ACHN (cell line): ENCODE measurements around the gene SKAP1.
"Not testable (repeated sequence)": the region's sequence is repeated elsewhere in the genome, so short reads cannot be mapped to it uniquely, and the experiment has no call there.

Experiments used
- DNase-seq: peaks from one replicate; pipeline ENCODE4 v3.0.0-alpha.2; 2015
- in situ Hi-C: cut with HindIII; loops from 2 replicates; pipeline ENCODE4 v1.10.0; 2017; ENCODE audit warnings: low sequenced_read_pairs, low pct_ligation_motif_present, low pct_unique_long_range_greater_than_20kb

Gene SKAP1

GRCh38 chr17:48211787-48212186 is 218.2 kb downstream of the SKAP1 start:
- no peak for DNase-seq
- in situ Hi-C loops, result no loop called here

- in situ Hi-C loops, result no loop called here
- DNase-seq, result no peak
Observed at GRCh38 chr17:48211011-48211410, 219.0 kb downstream of the SKAP1 start.

GRCh38 chr17:48209973-48210372 is 220.0 kb downstream of the SKAP1 start:
- in situ Hi-C loops, result no loop called here
- DNase-seq, result no peak

DNA sequence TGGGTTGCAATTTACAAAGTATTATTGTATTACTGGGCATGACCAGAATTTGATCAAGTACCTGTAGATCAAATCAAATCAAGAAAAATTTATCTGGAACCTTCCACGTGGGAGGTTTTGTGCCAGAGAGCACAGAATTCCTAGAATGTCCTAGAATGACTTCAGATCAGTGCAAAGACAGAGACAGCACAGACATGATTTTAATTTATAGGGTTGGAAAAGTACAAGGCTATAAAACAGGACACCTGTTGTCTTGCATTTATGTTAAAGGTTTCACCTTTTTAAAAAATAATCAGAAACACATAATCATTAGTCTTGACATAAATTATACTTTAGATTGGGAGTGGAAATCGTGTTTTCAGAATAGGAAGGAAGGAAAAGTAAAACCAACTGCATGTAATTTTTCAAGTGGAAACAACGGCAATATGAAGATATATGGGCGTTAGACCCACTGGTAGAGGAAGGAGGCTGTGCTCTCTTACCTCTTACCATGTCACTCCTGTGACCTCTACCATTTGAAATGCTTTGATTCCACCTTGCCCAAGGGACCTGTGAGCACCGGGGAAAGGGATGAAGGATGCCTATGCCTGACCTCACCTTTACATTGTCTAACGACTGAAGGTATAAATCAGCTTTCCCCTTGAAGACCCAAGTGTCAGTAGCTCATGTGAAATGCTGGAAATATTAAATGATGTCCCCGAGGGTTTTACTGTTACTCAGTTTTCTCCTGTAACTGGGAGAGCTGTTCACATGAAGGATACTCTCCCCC is 222.1 kb downstream of the SKAP1 start:
- no peak for DNase-seq
- in situ Hi-C loops, result no loop called here

GRCh38 chr17:48207036-48207435 is 223.0 kb downstream of the SKAP1 start:
- in situ Hi-C loops, DNase-seq: not testable (repeated sequence)

DNA sequence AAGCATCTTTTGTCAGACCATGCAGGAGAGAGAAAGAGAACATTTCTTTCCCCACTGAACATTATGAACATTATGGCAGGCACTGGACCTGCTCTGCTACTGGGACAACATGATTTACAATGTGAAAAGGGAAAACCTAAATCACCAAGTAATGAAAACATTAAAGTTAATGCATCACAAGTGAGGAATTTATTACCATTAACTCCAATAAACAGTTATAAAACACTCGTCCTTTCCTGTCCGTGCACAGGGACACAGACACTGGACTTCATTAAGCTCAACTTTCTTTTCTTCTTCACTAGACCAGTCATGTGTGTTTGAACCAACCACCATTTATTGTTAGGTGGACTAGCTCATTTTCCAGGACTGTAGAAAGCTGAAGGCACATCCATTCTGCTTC is 227.1 kb downstream of the SKAP1 start:
- DNase-seq, result no peak
- in situ Hi-C loops, result no loop called here

GRCh38 chr17:48198950-48199541 is 231.0 kb downstream of the SKAP1 start:
- in situ Hi-C loops, result no loop called here
- DNase-seq, result peak; percentile 19

GRCh38 chr17:48195910-48196309 is 234.1 kb downstream of the SKAP1 start:
- in situ Hi-C loops, result no loop called here
- no peak for DNase-seq

DNA sequence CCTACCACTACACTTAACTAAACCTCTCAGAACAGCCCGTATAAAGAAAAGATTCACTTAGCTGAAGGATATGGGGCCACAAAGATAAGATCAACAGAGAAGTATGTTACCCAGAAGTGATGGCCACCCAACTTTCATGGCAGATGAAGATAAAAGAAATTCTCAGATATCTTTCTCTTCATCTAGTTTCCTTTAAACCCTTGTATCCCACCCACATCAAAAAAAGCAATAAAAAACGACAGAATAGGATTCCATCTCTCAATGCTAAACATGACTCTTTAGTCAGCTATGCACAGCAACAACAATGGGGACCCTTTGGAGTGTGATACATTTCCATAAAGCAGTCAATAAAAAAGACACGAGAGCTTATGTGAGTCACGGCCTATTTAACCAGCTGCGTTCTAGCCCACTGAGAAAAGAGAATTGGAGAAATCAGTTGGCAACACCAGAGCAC is 235.9 kb downstream of the SKAP1 start:
- in situ Hi-C loops, result no loop called here
- DNase-seq, result peak; percentile 42

- DNase-seq, result no peak
- in situ Hi-C loops, result no loop called here
Observed at GRCh38 chr17:48192321-48192731, 237.7 kb downstream of the SKAP1 start.

DNA sequence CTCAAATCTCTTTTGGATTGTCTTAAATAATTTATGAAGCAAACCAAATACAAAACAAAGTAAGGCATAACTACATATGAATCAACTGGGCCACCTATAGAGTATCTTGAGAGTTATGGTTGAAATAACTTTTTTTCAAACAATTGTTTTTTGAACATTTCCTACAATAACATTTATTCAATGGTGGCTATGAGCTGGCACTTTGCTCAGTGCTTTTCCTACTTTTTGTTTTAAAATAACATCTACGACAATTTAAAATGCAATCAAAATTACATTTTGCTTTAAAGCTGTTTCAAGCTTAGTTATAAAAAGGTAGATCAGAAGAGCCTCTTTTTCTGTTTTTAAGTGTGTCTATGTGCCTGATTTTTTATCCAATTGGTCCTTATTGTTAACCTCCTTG is 238.7 kb downstream of the SKAP1 start:
- no peak for DNase-seq
- in situ Hi-C loops, result no loop called here

DNA sequence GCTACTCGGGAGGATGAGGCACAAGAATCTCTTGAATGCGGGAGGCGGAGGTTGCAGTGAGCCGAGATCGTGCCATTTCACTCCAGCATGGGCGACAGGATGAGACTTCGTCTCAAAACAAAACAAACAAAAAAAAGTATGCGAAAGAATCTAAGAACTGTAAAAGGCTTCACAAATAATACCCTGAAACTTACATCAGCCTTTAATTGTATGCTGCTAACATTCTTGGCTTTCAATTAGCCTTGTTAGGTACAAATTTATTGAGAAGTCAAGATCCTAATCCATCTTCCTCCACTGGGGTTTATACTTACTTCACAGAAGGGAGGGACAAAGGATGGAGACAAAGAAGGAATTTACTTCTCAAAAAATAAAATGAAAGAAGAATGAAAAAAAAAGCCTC is 239.1 kb downstream of the SKAP1 start:
- in situ Hi-C loops, result no loop called here
- DNase-seq, result no peak

DNA sequence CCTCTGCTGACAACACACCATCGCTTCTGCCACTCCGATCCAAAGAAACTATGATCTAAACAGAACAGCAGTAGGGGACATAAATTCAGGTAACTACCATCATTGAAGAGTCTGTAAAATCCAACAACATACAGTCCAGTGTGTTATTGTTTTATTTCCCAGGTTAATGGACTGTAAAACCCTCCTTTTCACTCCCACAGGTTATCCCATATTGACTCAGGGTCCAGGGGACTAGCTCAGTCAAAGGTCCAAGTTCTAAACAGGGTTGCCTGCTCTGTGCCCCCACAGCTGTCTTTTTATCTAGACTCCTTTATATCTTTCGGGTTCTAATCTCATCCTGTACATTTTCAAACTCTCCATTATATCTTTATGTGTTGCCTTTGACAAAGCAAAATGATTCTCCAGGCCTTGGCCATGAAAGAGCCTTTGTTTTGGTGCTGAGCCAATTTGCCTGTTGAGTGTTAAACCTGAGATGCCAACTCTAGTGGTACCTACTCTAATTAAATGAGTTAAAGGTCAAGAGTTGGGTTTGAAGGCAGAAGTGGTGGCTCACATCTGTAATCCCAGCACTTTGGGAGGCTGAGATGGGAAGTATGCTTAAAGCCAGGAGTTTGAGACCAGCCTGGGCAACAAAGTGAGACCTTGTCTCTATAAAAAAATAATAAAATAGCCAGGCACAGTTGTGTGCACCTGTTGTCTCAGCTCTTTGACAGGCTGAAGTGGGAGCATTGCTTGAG is 242.0 kb downstream of the SKAP1 start:
- DNase-seq, result no peak
- in situ Hi-C loops, result no loop called here

- DNase-seq, in situ Hi-C loops: not testable (repeated sequence)
Observed at GRCh38 chr17:48186317-48186716, 243.7 kb downstream of the SKAP1 start.

DNA sequence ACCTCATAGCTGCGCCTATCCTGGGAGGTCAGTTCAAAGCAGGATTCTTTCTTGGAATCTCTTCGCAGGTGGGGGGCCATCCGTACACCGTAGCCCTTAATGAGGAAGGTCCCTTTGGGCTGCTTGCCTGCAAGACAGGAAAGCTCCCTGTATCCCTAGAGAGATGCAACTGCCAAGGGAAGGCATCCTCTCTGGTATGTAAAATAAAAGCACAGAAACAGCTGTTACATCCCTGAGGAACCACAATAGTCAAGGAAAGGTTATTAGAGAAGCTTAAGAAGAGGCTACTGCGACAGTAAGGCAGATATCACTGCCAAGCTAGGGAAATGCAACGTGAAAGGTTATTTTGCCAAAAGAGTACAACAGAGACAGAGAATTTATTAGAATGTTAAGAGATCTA is 245.3 kb downstream of the SKAP1 start:
- no peak for DNase-seq
- in situ Hi-C loops, result no loop called here

DNA sequence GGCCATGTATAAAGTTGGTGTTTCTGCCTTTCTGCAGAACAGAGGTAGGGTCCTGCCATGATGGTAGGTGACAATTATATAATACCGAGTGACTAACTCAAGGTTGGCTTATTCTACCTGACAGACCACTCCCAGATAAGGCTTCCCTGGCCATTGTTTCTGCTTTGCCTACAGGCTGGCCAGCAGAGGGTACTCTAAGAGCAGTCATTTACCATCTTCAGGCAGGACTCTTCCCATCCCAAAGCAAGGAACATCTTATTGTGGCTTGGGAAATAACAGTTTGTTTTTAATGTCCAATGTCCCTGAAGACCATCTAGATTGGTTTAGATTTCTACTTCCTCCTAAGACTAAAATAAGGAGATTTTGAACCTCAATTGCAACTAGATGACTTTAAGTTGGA is 248.4 kb downstream of the SKAP1 start:
- DNase-seq, result peak; percentile 27
- in situ Hi-C loops, result no loop called here

GRCh38 chr17:48180842-48181629 is 249.0 kb downstream of the SKAP1 start:
- in situ Hi-C loops, result no loop called here
- no peak for DNase-seq

DNA sequence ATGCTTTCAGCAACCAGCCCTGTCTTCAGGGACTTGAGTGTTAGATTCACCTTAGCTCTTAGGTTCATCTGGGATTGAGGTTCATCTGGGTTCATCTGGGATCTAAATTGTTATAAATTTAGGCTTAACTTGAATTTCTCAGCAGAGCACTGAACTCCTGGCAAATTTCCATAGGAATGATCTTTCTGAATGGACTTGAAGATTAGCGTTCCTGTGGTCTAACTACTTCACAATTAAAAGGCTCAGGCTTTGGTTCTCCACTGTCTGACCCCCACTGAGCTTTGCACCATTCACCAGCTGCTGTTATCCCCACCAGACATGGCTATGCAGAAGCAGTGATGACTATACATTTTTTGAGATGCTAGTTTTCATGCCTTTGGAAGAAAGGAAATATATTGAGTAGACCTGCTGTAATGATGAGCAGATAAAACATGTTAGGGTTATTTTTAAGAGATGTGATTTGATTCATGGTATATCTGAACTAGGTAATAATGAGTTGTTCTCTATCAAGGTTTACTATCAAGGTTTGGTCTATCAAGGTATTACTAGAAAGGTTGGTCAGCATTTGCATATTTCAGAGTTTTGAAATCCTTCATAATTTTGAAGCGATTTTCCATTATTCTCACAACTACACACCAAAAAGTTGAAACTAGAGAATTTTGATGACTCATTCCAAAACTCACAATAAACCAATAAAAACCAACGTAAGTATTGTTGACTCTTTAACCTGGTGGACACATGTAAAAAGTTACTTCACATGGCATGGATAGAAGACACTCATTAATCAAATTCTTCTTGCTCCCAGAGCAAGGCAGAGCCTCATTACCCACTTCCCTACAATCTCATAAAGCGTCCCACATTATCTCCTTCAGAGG is 250.7 kb downstream of the SKAP1 start:
- in situ Hi-C loops, result no loop called here
- no peak for DNase-seq
